RWPE1 (cell line): Measurements from ENCODE around the gene PRKG2.

Source experiments
- CTCF ChIA-PET: fragments of 350-600 bp; sonication (Branson Sonifier 250); formaldehyde crosslinking; extraction: SDS; loops from one replicate; lab custom pipeline; 2021; lab: Yijun Ruan, JAX
- POLR2A ChIA-PET: fragments of 400-600 bp; formaldehyde crosslinking; extraction: SDS; loops from one replicate; lab custom pipeline; 2020; ENCODE audit warnings: antibody characterized with exemption; ENCODE audit not compliant: low non-redundant PET; lab: Yijun Ruan, JAX
- DNase-seq: peaks from one replicate; pipeline ENCODE4 v3.0.0; 2012; ENCODE audit warnings: low spot score
- H3K27ac ChIP-seq: fragments of 450-650 bp; 2 replicates; pipeline ENCODE4 v1.5.1; 2017
- CTCF ChIP-seq: fragments of 450-650 bp; conservative IDR thresholded peaks from 2 replicates; pipeline ENCODE4 v1.5.1; 2017; ENCODE audit warnings: low read depth, mild to moderate bottlenecking

The PRKG2 gene

GRCh38 chr4:81149976-81150375 lies 65.0 kb downstream of the PRKG2 start:
- DNase-seq, result no peak
- POLR2A ChIA-PET, result no interaction called here
- CTCF ChIA-PET, result interaction anchor here (0.7 kb wide), 1 partner anchor 690 kb away, joined by 3 read pairs; no protein-coding TSS in a partner anchor
- H3K27ac ChIP-seq, result no peak overlapping the region
- TF ChIP-seq CTCF, result no peak

- DNase-seq, result no peak
- no peak for TF ChIP-seq CTCF
- ChIA-PET POLR2A (no interaction called here), CTCF (no interaction called here)
- H3K27ac ChIP-seq, result no peak overlapping the region
These were observed 66.4 kb downstream of the PRKG2 start for GRCh38 chr4:81148576-81148975.

GRCh38 chr4:81146466-81146865 lies 68.6 kb downstream of the PRKG2 start:
- no peak overlapping the region for H3K27ac ChIP-seq
- no peak for TF ChIP-seq CTCF
- DNase-seq, result no peak
- CTCF ChIA-PET, result no interaction called here
- POLR2A ChIA-PET, result no interaction called here

GRCh38 chr4:81143183-81143582 lies 71.8 kb downstream of the PRKG2 start:
- CTCF ChIA-PET, result interaction anchor here (0.6 kb wide), 1 partner anchor 12 kb away, joined by 3 read pairs; no protein-coding TSS in a partner anchor
- no peak for TF ChIP-seq CTCF
- no peak for DNase-seq
- H3K27ac ChIP-seq, result no peak overlapping the region
- POLR2A ChIA-PET, result no interaction called here

GRCh38 chr4:81142744-81143143 lies 72.3 kb downstream of the PRKG2 start:
- POLR2A ChIA-PET, result no interaction called here

GRCh38 chr4:81137894-81138293 lies 77.1 kb downstream of the PRKG2 start:
- ChIA-PET POLR2A (no interaction called here), CTCF (interaction anchor here (0.7 kb wide), 1 partner anchor 13 kb away, joined by 3 read pairs; no protein-coding TSS in a partner anchor)

More at GRCh38 chr4:81142744-81143143, 72.3 kb downstream of the PRKG2 start:
- no peak for TF ChIP-seq CTCF
- CTCF ChIA-PET, result no interaction called here
- no peak overlapping the region for H3K27ac ChIP-seq
- DNase-seq, result peak; percentile 14

More at GRCh38 chr4:81137894-81138293, 77.1 kb downstream of the PRKG2 start:
- no peak for TF ChIP-seq CTCF
- no peak overlapping the region for H3K27ac ChIP-seq
- no peak for DNase-seq
